Urothelium cell line (cell line): ENCODE results near the gene SLAMF6.
"Not testable (repeated sequence)": the region's sequence is repeated elsewhere in the genome, so short reads cannot be mapped to it uniquely, and the experiment has no call there.

Experiments used
- DNase-seq: peaks from one replicate; pipeline ENCODE4 v3.0.0; 2011; ENCODE audit warnings: low spot score, mixed read lengths
- FAIRE-seq: peaks from 2 replicates; lab custom pipeline; 2011; peaks lifted over from hg19 to GRCh38; lab: Jason Lieb, UNC

SLAMF6 gene

DNA sequence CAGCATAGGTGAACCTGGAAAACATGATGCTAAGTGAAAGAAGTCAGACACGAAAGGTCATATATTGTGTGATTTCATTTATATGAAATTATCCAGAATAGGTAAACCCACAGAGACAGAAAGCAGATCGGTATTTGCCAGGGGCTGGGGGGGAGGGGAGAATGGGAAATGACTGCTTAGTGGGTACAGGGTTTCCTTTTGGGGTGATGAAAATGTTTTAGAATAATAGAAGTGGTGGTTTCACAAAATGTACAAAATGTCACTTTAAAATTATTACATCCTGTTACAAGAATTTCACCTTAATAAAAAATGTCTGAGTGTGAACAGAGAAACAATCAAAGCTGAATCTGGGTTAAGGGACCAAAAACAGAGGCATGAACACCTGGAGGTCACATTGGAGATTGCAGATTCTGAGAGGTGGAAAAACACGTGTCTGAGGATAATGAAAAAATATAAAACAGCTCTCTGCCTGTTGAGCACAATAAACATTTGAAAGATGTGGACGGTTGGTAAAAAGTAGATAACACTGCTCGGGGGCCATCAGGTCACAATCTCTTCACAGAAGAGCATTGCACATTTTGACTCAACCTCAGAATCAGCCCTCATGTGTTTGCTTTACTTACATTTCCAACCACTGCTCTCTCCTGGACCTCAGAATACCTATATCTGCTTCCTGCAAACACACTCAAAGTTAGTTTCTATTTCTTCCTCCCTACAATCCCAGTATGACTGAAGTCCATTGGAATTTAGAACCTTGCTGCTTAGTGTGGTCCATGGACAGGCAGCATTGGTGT lies 3.2 kb downstream of the SLAMF6 start:
- FAIRE-seq (no peak), DNase-seq (peak; percentile 42)

DNA sequence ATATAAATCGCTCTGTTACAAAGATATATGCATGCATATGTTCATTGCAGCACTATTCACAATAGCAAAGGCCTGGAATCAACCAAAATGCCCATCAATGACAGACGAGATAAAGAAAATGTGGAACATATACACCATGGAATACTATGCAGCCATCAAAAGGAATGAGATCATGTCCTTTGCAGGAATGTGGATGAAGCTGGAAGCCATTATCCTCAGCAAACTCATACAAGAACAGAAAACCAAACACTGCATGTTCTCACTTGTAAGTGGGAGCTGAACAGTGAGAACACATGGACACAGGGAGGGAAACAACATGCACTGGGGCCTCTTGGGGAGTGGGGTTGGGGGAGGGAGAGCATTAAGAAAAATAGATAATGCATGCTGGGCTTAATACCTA lies 5.5 kb downstream of the SLAMF6 start:
- not testable (repeated sequence) for FAIRE-seq, DNase-seq

DNA sequence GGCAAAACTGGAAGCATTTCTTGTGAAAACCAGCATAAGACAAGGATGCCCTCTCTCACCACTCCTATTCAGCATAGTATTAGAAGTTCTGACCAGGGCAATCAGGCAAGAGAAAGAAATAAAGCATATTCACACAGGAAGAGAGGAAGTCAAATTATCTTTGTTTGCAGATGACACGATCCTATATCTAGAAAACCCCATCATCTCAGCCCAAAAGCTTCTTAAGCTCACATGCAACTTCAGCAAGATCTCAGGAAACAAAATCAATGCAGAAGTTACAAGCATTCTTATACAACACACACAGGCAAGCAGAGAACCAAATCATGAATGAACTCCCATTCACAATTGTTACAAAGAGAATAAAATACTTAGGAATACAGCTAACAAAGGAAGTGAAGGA lies 7.1 kb downstream of the SLAMF6 start:
- not testable (repeated sequence) for DNase-seq, FAIRE-seq

DNA sequence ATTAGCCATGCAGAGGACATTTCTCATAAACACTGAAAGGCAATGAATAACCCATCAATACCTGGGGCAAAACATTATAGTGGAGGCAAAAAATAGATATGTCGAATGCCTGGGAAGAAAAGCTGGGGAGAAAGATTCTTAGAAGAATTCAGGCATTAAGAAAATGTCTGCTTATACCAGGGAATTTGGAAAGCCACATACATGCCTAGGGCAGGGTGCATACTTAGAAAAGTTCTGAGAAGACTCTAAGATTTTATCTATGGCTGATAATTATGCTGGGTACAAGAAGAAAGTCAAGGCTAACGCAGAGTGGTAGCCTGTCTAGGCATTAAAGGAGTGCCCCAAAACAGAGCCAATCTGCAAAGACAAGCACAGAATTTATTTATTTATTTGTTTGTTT lies 18.4 kb downstream of the SLAMF6 start:
- DNase-seq (no peak), FAIRE-seq (no peak)

DNA sequence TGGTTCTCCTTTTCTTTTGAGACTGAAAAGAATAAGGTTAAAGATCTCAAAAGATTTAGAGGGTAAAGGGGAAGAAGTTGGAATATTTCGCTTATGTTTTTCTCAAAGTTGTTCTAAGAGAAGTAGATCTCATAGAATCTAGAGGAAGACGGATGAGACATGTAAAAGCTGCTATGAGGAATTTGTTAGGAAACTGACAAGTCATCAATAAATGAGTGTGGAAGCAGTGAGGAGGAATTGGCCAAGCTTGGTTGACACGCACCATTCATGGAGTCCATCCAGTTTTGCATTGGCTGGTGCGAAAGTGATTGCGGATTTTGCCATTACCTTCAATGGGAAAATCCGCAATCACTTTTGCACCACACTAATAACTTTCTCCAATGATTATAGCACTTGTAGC lies 20.0 kb downstream of the SLAMF6 start:
- no peak for FAIRE-seq
- no peak for DNase-seq

DNA sequence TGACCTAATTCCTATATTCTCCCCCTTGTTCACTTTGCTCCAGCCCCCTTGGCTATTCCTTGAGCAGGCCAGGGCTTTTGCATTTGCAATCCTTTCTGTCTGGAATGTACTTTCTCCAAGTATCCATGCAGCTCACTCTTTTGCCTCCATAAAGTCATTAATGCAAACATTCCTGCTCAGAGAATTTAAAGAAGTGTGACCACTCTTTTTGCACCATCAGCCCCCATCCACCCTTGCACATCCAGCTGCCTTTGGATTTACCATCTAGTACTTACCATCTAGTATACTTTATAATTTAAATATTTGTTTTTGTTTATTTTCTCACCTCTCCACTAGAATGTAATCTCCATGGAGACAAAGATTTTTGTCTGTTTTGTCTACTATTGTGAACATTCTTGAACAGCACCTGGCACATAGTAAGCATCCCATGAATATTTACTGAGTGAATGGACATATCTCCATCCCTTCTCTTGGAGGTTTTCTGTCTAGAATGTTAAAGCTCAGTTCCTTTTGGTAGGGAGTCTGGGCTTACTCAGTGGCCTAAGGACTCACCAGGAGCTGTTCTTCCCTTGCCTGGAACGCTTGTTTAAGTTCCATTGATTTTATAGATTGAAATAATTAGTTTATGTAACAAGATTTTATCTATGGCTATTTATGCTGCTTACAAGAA lies 22.6 kb downstream of the SLAMF6 start:
- no peak for FAIRE-seq

DNA sequence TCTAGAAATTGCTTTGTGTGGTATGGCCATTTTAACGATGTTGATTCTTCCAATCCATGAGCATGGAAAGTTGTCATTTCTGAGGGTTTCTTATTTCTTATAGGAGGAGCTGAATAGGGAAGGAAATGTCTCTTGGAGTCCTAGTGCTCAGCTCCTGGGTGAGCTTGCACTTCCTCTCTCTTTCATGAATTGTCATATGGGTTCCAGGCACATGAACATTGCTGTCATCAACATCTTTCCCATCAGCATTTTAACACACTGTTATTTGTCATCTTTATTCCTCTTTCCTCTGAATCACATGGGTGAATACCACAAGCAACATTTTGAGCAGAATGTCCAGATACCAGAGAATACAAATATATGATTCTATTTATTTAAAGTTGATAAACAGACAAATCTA lies 23.4 kb downstream of the SLAMF6 start:
- FAIRE-seq (no peak), DNase-seq (no peak)

More for the DNA sequence above, 22.6 kb downstream of the SLAMF6 start:
- no peak for DNase-seq

DNA sequence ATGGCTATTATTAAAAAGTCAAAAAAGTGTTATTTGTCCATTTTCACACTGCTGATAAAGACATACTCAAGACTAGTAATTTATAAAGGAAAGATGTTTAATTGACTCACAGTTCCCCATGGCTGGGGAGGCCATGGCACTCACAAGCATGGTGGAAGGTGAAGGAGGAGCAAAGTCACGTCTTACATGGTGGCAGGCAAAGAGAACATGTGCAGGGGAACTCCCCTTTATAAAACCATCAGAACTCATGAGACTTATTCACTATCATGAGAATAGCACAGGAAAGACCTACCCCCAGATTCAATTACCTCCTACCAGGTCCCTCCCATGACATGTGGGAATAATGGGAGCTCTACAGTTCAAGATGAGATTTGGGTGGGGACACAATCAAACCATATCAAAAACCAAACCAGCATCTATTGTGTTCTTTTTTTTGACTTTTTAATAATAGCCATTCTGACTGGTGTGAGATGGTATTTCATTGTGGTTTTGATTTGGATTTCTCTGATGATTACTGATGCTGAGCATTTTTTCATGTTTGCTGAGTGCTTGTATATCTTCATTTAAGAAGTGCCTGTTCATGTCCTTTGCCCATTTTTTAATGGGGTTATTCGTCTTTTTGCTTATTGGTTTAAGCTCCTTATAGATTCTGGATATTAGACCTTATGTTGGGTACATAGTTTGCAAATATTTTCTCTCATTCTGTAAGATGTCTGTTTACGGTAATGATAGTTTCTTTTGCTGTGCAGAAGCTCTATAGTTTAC lies 24.6 kb downstream of the SLAMF6 start:
- not testable (repeated sequence) for DNase-seq, FAIRE-seq

DNA sequence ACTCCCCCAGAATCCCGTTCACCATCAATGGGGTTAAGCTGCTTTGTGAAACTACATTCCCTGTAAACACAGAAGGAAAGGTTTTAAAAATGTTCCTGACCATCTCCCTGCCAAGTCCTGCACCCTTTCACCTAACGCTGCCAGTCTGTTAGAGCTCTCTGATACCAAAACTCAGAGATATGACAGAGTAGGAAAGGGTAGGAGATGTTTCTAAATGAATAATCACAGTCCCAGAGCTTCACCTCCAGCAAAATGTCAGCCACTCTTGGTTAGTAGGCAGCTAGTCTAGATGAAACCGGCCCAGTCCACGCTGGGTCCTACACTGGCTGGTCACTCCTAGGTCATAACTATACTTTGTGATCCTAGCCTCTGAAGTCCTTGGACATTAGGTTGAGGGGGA lies 26.7 kb downstream of the SLAMF6 start:
- DNase-seq: no peak
- no peak for FAIRE-seq

DNA sequence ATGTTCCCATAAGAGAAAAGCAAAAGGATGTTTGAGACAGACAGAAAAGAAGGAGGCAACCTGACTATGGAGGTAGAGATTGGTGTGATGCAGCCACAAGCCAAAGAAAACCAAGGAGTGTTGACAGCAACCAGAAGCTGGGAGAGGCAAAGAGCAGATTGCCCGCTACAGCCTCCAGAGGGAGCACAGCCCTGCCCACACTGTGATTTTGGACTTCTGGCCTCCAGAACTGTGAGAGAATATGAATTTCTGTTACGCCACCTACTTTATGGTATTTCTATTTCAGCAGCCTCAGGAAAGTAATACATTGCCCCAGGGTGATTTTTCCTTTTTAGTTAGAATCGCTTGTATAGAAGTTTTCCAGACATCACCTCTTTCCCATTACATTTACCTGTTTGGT lies 28.4 kb downstream of the SLAMF6 start:
- FAIRE-seq: no peak
- no peak for DNase-seq

DNA sequence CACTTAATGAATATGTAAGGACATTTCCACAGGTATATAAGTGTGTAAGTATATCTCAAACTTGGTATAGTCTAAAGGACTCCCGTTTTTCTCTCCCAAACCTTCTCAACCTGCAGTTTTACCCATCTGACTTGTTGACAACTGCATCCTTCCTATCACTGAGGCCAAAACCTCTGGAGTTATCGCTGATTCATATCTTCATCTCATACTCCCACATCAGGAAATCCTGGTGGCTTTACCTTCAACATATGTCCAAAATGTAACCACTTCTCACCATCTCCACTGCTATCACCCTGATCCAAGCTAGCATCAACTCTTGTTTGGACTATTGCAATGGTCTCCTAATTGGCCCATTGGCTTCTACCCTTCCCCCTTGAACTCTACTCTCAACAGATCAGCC lies 30.4 kb downstream of the SLAMF6 start:
- FAIRE-seq: no peak

DNA sequence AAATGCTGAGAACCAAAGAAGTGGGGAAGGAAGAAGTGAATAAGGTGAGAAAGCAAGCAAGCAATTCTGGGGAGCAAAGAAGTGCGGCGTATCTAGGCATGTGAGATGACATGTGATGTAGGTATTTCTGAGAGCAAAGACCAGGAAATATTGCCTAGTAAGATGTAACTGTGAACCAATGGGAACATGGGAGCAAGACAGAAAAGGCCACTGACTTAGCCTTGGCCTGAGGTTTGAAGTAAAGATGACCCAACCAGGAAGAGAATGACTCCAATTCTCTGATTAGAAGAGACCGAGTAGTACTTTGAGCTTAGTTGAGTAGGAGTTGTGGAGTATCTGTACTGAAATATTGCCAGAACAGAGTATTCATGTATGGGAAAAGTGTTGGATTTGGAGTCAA lies 31.1 kb downstream of the SLAMF6 start:
- FAIRE-seq: no peak
- no peak for DNase-seq

More for the DNA sequence above, 30.4 kb downstream of the SLAMF6 start:
- DNase-seq: no peak

DNA sequence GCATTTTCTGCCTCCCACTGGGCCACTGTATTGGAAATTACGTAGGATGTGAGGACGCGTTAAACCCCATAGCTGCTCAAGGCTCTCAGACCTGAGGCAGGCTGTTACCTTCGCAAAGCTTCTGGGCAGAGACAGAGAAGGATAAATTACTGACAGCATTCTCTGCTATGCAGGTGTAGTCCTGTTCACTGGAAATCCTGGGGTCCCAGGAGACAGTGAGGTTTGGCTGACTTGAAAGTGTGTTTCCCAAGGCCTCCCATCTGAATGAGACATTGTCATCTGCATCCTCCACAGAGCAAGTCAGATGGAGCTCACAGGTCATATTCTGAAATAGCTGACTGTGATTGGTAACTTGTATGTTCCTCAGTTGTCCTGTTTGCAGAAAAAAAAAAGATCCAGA lies 32.0 kb downstream of the SLAMF6 start:
- DNase-seq (no peak), FAIRE-seq (no peak)

DNA sequence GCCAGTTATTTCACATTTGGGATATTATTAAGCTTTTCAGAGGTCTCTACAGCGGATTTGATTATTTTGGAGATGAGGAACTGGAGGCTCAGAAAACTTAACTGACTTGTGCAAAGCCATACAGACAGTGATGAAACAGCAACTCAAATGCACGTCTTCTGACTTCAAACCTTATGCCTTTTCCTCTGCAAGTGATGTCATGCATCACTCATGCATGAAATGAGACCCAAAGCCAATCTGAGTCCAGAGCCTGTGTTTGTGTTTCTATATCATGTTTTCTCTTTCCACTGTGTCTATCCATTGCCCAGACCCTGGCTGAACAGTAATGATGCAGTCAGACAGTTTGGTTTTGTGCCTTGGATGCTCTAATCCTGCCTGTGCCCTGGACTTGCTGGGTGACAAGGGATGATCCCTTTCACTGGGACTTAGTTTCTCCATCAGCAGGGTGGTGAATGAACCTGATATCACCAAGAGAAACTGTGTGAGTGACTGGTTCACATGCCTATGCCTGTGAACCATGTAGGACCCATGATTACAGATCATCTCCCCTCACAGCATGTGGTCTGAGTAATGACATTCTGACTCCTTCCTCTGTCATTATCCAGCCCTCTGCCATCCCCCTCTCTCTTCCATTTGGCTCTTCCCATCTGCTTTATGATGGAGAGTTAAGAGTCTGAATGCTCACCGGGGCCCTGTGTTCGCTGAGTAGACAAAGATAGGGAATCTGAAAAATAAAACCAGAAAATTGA lies 33.4 kb downstream of the SLAMF6 start:
- DNase-seq (no peak), FAIRE-seq (peak; percentile 71)

DNA sequence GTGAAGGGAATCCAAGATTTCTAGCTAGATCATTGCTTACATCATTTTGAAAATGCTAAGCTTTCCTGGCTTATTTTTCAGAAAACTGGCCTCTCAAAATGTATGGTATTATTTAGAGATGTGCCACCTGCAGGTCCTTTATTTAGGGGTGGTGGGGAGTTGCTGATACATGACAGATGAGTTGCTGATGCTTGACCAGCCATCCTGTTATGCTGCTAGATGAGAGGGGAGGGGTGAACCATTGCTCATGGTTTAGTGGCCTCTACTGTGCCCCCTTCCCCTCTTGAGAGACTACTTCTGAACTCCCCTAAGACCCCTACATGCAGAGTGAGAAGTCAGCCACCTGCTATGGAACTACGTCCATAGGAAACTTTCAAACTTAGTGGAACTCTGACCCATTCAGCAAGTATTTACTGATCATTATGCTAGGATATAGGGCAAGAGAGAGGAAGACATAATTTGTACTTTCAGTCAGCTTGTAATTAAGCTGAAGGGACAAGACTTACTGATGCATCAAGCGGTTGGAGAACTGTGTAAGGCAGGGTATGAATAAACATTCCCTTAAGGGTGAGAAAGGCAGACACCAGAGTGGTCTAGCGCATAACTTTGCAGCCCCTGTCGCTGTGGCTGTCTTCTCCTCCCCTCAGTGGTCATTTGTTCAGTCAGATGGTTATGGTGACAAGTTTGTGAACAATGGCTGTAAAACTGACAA lies 34.6 kb downstream of the SLAMF6 start:
- no peak for DNase-seq
- no peak for FAIRE-seq

DNA sequence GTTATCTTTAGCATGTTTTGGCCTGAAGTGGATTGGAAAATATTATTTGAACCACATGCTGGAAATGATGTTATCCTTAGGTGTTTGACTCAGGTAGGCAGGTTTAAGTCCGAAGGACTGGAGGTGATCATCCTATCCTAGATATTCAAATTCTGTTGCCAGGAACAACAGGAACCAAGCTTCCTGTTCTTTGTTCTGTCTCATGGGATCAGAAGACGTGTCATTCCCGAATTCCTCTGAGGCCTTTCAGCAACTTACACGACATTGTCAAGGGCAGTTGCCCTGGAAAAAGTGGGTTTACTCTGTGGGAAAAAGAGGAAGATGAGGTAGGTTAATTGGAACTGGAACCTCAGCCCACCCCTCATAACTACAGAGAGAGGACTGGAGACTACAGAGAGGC lies 36.6 kb downstream of the SLAMF6 start:
- FAIRE-seq (no peak), DNase-seq (no peak)

DNA sequence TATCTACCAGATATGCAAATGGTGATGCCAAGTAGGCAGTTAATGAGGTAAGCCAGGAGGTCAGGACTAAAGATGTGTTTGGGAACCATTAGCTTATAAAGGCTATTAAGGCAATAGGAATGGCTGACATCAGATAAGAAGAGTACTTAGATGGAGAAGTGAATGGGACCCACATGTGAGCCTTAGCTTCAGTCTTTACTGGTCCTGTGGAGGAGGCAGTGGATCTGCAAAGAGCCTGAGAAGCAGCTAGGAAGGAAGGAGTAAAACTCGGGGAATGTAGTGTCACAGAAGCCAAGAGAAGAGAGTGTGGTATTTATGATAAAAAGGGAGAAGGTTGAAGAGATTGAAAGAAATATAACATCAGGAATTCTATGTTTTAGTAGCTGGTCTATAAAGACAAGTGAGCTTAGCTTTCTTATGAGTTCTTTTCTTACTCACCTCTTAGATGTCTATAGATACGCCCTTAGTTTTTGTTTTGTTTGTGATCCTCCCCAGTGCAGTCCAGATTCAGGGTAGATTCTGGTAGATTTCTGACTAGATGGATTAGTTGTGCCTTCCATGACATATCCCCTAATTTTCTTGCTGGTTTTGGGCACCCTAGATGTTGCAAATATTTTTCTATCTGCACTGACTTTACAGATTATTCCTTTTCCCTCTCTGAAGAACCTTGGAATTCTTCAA lies 39.4 kb downstream of the SLAMF6 start:
- FAIRE-seq (no peak), DNase-seq (no peak)

DNA sequence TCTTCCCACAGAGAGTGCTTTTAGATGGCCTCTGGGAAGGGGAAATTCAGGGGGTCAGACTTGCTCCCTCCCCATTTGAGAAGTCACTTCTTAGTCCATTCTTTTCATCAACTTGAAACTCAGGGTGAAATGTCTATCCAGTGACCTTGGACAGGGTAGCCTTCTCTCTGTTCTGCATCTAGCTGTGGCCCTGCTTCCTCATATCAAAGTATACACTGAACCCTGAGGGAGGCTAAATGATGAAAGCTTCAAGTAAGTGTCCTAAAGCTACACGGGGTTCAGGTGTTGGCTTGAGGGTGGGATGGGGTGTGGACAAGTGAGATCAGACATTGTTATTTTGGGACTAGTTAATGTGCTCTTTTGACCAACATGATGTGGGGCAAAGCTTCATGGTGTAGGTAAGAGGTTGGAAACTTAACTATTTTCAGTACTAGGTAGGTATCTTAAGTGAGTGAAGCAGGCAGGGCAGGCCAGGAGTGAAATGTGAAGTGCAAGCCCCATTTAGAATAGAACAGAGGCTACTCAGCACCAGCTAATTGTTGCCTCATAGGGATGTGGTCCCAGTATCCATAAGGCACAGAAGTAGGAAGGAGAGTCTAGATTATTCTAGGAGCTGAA lies 41.0 kb downstream of the SLAMF6 start:
- FAIRE-seq (no peak), DNase-seq (no peak)

DNA sequence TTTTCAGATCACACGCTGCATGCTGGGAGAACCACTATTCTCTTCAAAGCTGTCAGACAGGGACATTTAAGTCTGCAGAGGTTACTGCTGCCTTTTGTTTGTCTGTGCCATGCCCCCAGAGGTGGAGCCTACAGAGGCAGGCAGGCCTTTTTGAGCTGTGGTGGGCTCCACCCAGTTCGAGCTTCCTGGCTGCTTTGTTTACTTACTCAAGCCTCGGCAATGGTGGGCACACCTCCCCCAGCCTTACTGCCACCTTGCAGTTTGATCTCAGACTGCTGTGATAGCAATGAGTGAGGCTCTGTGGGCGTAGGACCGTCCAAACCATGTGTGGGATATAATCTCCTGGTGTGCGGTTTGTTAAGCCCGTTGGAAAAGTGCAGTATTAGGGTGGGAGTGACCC lies 42.3 kb downstream of the SLAMF6 start:
- not testable (repeated sequence) for FAIRE-seq, DNase-seq
